Fibroblast of skin of abdomen (primary cell): Measurements from ENCODE around the gene TNFRSF19.
"Not testable (repeated sequence)": the region's sequence is repeated elsewhere in the genome, so short reads cannot be mapped to it uniquely, and the experiment has no call there.

Source experiments
- DNase-seq: peaks from one replicate; pipeline ENCODE4 v3.0.0-alpha.2; 2013

TNFRSF19 gene

GRCh38 chr13:23655321-23655720 is 85.1 kb downstream of the TNFRSF19 start:
- DNase-seq, result no peak

GRCh38 chr13:23656637-23657371 is 86.6 kb downstream of the TNFRSF19 start:
- DNase-seq, result peak; percentile 70

GRCh38 chr13:23658929-23659541 is 88.8 kb downstream of the TNFRSF19 start:
- DNase-seq, result no peak

GRCh38 chr13:23660249-23660648 is 90.0 kb downstream of the TNFRSF19 start:
- DNase-seq, result no peak

- no peak for DNase-seq
These were observed 96.4 kb downstream of the TNFRSF19 start for GRCh38 chr13:23666582-23666981.

GRCh38 chr13:23667750-23668149 is 97.5 kb downstream of the TNFRSF19 start:
- DNase-seq, result no peak

GRCh38 chr13:23668562-23668961 is 98.3 kb downstream of the TNFRSF19 start:
- no peak for DNase-seq

GRCh38 chr13:23670793-23671192 is 100.6 kb downstream of the TNFRSF19 start:
- no peak for DNase-seq

- peak; percentile 74 for DNase-seq
These were observed 101.2 kb downstream of the TNFRSF19 start for GRCh38 chr13:23671377-23671776.

GRCh38 chr13:23671897-23672296 is 101.7 kb downstream of the TNFRSF19 start:
- DNase-seq, result no peak

- DNase-seq, result no peak
These were observed 102.4 kb downstream of the TNFRSF19 start for GRCh38 chr13:23672616-23673015.

GRCh38 chr13:23673354-23673753 is 103.1 kb downstream of the TNFRSF19 start:
- DNase-seq, result peak; percentile 95

- no peak for DNase-seq
These were observed 103.8 kb downstream of the TNFRSF19 start for GRCh38 chr13:23673867-23674605.

GRCh38 chr13:23674795-23675640 is 104.8 kb downstream of the TNFRSF19 start:
- DNase-seq, result peak; percentile 94

GRCh38 chr13:23677679-23678288 is 107.6 kb downstream of the TNFRSF19 start:
- not testable (repeated sequence) for DNase-seq

GRCh38 chr13:23678795-23679194 is 108.6 kb downstream of the TNFRSF19 start:
- DNase-seq, result no peak

GRCh38 chr13:23679220-23679619 is 109.0 kb downstream of the TNFRSF19 start:
- DNase-seq, result peak; percentile 85

GRCh38 chr13:23680845-23681669 is 110.8 kb downstream of the TNFRSF19 start:
- peak; percentile 47 for DNase-seq

- no peak for DNase-seq
These were observed 112.9 kb downstream of the TNFRSF19 start for GRCh38 chr13:23683084-23683483.

- DNase-seq, result no peak
These were observed 114.4 kb downstream of the TNFRSF19 start for GRCh38 chr13:23684647-23685046.

GRCh38 chr13:23685416-23685815 is 115.2 kb downstream of the TNFRSF19 start:
- no peak for DNase-seq
